Umbilical cord (tissue), 2 donors: ENCODE results near the gene NKX2-1. TPM values are rescaled to one million over a fixed set of nuclear protein-coding genes. Genes with fewer than 3 reads are reported as not detected.
"Not testable (repeated sequence)": the region's sequence is repeated elsewhere in the genome, so short reads cannot be mapped to it uniquely, and the experiment has no call there.

Experiments used
- DNase-seq: peaks from one replicate; pipeline ENCODE4 v3.0.0-alpha.2; 2015; ENCODE audit warnings: low spot score
- total RNA-seq: library from RNA; depleted of rRNA; stranded (reverse); fragments of >200 nt; gene quantifications from one replicate; pipeline ENCODE4 v1.2.3, GENCODE V29; 2014; ENCODE audit warnings: low replicate concordance; ENCODE audit not compliant: insufficient read depth

Gene NKX2-1
- total RNA-seq, 1 donor from 2014 or later = 2.9 TPM

- DNase-seq = no peak
These were observed 13.9 kb downstream of the NKX2-1 start for GRCh38 chr14:36505892-36506731.

- no peak for DNase-seq
These were observed 14.7 kb downstream of the NKX2-1 start for GRCh38 chr14:36505181-36505815.

- DNase-seq = no peak
These were observed 15.3 kb downstream of the NKX2-1 start for GRCh38 chr14:36504771-36505175.

GRCh38 chr14:36503771-36504741 lies 16.0 kb downstream of the NKX2-1 start:
- DNase-seq = no peak

- DNase-seq = no peak
These were observed 17.2 kb downstream of the NKX2-1 start for GRCh38 chr14:36502558-36503508.

- no peak for DNase-seq
These were observed 21.1 kb downstream of the NKX2-1 start for GRCh38 chr14:36498938-36499337.

- no peak for DNase-seq
These were observed 23.7 kb downstream of the NKX2-1 start for GRCh38 chr14:36496346-36496745.

GRCh38 chr14:36495666-36496065 lies 24.4 kb downstream of the NKX2-1 start:
- DNase-seq = no peak

GRCh38 chr14:36493761-36494160 lies 26.3 kb downstream of the NKX2-1 start:
- DNase-seq = no peak

- no peak for DNase-seq
These were observed 34.3 kb downstream of the NKX2-1 start for GRCh38 chr14:36485773-36486172.

GRCh38 chr14:36479344-36479743 lies 40.7 kb downstream of the NKX2-1 start:
- DNase-seq = no peak

- no peak for DNase-seq
These were observed 41.2 kb downstream of the NKX2-1 start for GRCh38 chr14:36478782-36479181.

- no peak for DNase-seq
These were observed 42.8 kb downstream of the NKX2-1 start for GRCh38 chr14:36477266-36477665.

- DNase-seq = not testable (repeated sequence)
These were observed 44.0 kb downstream of the NKX2-1 start for GRCh38 chr14:36476061-36476460.

GRCh38 chr14:36474593-36474992 lies 45.4 kb downstream of the NKX2-1 start:
- DNase-seq = no peak

GRCh38 chr14:36471431-36471830 lies 48.6 kb downstream of the NKX2-1 start:
- DNase-seq = no peak

- DNase-seq = no peak
These were observed 52.7 kb downstream of the NKX2-1 start for GRCh38 chr14:36467332-36467731.
